OCI-LY7 (cell line): ENCODE results near the gene APEH.

ENCODE experiments used
- CTCF ChIP-seq: fragments of 200-600 bp; sonication (generic); conservative IDR thresholded peaks from 2 replicates; pipeline ENCODE4 v1.5.1; 2014; ENCODE audit warnings: mild to moderate bottlenecking, antibody characterized with exemption, low read length, moderate library complexity, mixed read lengths
- EZH2phosphoT487 ChIP-seq: fragments of 200-600 bp; sonication (generic); IDR thresholded peaks from 2 replicates; pipeline ENCODE4 v1.6.1; 2018; ENCODE audit warnings: low read depth, borderline replicate concordance, mild to moderate bottlenecking, mixed run types, antibody characterized with exemption, low read length, moderate library complexity, mixed read lengths

- no peak for TF ChIP-seq CTCF
- no peak for TF ChIP-seq EZH2phosphoT487
These were observed 32.0 kb upstream of the APEH start for GRCh38 chr3:49641921-49642707.
